ENCODE measurements around the gene C18orf63. TPM values are rescaled to one million over a fixed set of nuclear protein-coding genes. Genes with fewer than 3 reads are reported as not detected.

The C18orf63 gene
- total and polyA plus RNA-seq, 2 of the 4 experiments (the other 2 are of a cell fraction): not detected

DNA sequence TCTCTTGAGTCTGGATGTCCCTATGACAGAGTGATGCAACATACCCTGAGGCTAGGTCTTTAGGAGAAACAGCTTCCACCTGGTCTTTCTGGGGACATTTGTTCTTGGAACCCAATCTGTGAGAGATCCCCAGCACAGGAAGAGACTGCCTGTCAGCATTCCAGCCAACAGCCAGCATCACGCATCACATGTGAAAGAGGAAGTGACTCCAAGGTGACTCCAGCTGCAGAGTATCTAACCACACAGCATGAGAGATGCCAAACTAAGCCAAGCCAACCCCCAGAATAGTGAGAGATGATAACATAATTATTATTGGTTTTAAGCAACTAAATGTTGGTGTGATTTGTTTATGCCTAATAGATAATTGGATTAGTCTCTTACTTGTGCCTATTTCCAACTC lies 35.7 kb downstream of the C18orf63 start (continued):
- no peak for TF ChIP-seq CHD1 (IDR thresholded peaks at IDR 0.05; ENCODE audit: low read depth, low read length)

DNA sequence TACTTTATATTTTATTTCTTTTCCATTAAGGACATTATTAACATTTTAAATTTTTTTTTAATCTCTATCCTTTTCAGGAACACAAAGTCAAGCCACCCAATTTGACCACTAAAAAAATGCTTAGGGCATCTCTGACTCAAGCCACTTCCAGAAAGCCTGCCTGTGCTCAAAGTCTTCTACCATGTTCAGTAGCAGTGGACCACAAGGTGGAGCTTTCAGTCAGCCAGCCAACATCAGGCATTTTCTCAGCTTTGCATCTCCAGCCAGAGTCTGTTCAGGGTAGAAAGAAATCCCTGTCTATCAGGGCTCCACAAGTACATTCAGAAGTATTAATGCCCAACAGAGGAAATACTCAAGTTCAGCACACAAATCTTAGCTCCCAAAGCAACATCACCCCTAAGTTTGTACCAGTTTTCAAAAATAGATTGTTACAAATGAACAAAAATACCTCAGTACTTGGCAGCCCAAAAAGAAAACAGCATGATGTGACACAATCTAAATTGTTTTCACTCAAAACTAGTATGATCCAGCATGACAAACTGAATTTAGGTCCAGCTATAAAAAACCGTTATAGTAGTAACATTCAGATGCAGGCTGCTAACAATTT lies 37.6 kb downstream of the C18orf63 start:
- Histone ChIP-seq H3K79me1 (ENCODE audit: low read depth in 1 of 2, low read length in 2 of 2) (no peaks in the 10 kb centered on the region), H2BK20ac (ENCODE audit: low read depth, low read length) (no peak overlapping the region), H3K14ac (replicated peaks; ENCODE audit: low read depth, low read length) (no peak overlapping the region), H3K56ac (ENCODE audit: extremely low read depth, insufficient read depth, low read length) (no peak overlapping the region), H3K36me3 (ENCODE audit: control insufficient read depth, insufficient read depth, low read length) (no peaks in the 10 kb centered on the region), H4K91ac (ENCODE audit: insufficient read depth, low read depth, low read length) (no peak overlapping the region), H3K9ac (ENCODE audit: low read depth, low read length) (no peak overlapping the region), H4K20me1 (ENCODE audit: insufficient read depth, low read length) (no peaks in the 10 kb centered on the region), H4K5ac (ENCODE audit: low read depth, low read length) (no peak overlapping the region), H3K4ac (ENCODE audit: low read depth, low read length) (no peak overlapping the region), H2AK5ac (ENCODE audit: low read depth, low read length) (no peak overlapping the region), H3K27ac (ENCODE audit: insufficient read depth, low read length) (no peak overlapping the region), H3K23ac (ENCODE audit: low read depth, low read length) (no peak overlapping the region), H2AK9ac (replicated peaks; ENCODE audit: low read depth, low read length, poor library complexity) (no peak overlapping the region), H2AFZ (replicated peaks; ENCODE audit: low read length, poor library complexity) (no peak overlapping the region), H3K9me3 (ENCODE audit: control insufficient read depth, insufficient read depth, low read length) (no peaks in the 10 kb centered on the region), H2BK120ac (ENCODE audit: low read depth, low read length) (no peak overlapping the region), H3K18ac (ENCODE audit: low read depth, low read length) (no peak overlapping the region), H3K4me2 (ENCODE audit: low read depth, low read length) (no peak overlapping the region), H3K27me3 (ENCODE audit: control insufficient read depth, insufficient read depth, low read length) (peaks cover 9% of the 10 kb centered on the region), H3K4me1 (ENCODE audit: control insufficient read depth, insufficient read depth, low read length) (peaks cover 2% of the 10 kb centered on the region), H3K9me1 (ENCODE audit: insufficient read depth, low read length) (peaks cover 4% of the 10 kb centered on the region), H2BK5ac (ENCODE audit: low read depth, low read length, poor library complexity, severe bottlenecking) (no peak overlapping the region), H2BK15ac (ENCODE audit: low read depth, low read length) (no peak overlapping the region), H3K4me3 (ENCODE audit: insufficient read depth, low read depth, low read length) (no peak overlapping the region), H4K8ac (ENCODE audit: low read depth in 2 of 2, low read length in 2 of 2) (no peak overlapping the region)
- POLR2A ChIA-PET (ENCODE audit: unreplicated experiment): no interaction called here
- TF ChIP-seq, protein P1, sequence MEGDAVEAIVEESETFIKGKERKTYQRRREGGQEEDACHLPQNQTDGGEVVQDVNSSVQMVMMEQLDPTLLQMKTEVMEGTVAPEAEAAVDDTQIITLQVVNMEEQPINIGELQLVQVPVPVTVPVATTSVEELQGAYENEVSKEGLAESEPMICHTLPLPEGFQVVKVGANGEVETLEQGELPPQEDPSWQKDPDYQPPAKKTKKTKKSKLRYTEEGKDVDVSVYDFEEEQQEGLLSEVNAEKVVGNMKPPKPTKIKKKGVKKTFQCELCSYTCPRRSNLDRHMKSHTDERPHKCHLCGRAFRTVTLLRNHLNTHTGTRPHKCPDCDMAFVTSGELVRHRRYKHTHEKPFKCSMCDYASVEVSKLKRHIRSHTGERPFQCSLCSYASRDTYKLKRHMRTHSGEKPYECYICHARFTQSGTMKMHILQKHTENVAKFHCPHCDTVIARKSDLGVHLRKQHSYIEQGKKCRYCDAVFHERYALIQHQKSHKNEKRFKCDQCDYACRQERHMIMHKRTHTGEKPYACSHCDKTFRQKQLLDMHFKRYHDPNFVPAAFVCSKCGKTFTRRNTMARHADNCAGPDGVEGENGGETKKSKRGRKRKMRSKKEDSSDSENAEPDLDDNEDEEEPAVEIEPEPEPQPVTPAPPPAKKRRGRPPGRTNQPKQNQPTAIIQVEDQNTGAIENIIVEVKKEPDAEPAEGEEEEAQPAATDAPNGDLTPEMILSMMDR (conservative IDR thresholded peaks at IDR 0.05; ENCODE audit: low read depth, low read length): peak; percentile 69
- TF ChIP-seq SMC3 (IDR thresholded peaks at IDR 0.05; ENCODE audit: low read depth, low read length) (peak; percentile 89), RAD21 (IDR thresholded peaks at IDR 0.05; ENCODE audit: low read length) (peak; percentile 72), BHLHE40 (IDR thresholded peaks at IDR 0.05; ENCODE audit: low read depth, low read length) (no peak)
- ATAC-seq (ENCODE audit: low read depth): peak; percentile 97
- in situ Hi-C loops (cut with MboI; ENCODE audit: low sequenced_read_pairs) (loop anchor here (5.0 to 10.0 kb wide), 2 partner anchors 122 to 199 kb away; no protein-coding TSS in a partner anchor), intact Hi-C loops (cut with micrococcal nuclease) (loop anchor here (1.0 to 5.0 kb wide), 4 partner anchors 124 to 1996 kb away; no protein-coding TSS in a partner anchor), dilution Hi-C loops (cut with HindIII; ENCODE audit: low sequenced_read_pairs, unreplicated experiment) (no loop called here)
- WGBS, 2 experiments (ENCODE audit: extremely low coverage in 2 of 2, insufficient read length in 1 of 2): no CpG with 5 or more reads among the region's 1 CpG
- CTCF ChIA-PET: interaction anchor here (0.6 to 2.4 kb wide), 15 partner anchors 10 to 1532 kb away, joined by 3 to 28 read pairs (median 4); partner anchors contain the start of gene CNDP2
- BruUV-seq (replicated peaks): no TSS peak
- DNase-seq: peak; percentile 74

Measured in IMR-90 (cell line).